Neural cell (in vitro differentiated cells): Measurements from ENCODE around the gene CDH4. TPM values are rescaled to one million over a fixed set of nuclear protein-coding genes. Genes with fewer than 3 reads are reported as not detected.

ENCODE experiments used
- H2AFZ ChIP-seq: fragments of 200-600, 300-800 bp; sonication (generic), shearing (Covaris generic); 2 replicates; pipeline ENCODE4 v1.6.0; 2014; ENCODE audit warnings: low read depth, mild to moderate bottlenecking, antibody characterized with exemption, low read length, moderate library complexity
- H3F3A ChIP-seq: fragments of 200-600 bp; shearing (Covaris generic); 2 replicates; pipeline ENCODE4 v1.6.1; 2016; ENCODE audit warnings: mild to moderate bottlenecking, moderate library complexity, mixed read lengths, antibody characterized with exemption, low read length; ENCODE audit not compliant: insufficient read depth, poor library complexity, severe bottlenecking
- H3K27ac ChIP-seq: fragments of 200-600, 300-800 bp; sonication (generic), shearing (Covaris generic); 2 replicates; pipeline ENCODE4 v1.5.1; 2014; ENCODE audit warnings: mild to moderate bottlenecking, low read length, moderate library complexity
- H3K27me3 ChIP-seq: fragments of 300-800, 200-600 bp; sonication (generic), shearing (Covaris generic); 2 replicates; pipeline ENCODE4 v1.6.0; 2014; ENCODE audit warnings: mild to moderate bottlenecking, low read depth, low read length, moderate library complexity; ENCODE audit not compliant: insufficient read depth
- H3K36me3 ChIP-seq: fragments of 300-800, 200-600 bp; sonication (generic), shearing (Covaris generic); 2 replicates; pipeline ENCODE4 v1.5.1; 2014; ENCODE audit warnings: mild to moderate bottlenecking, antibody characterized with exemption, low read length, moderate library complexity; ENCODE audit not compliant: insufficient read depth
- H3K4me2 ChIP-seq: fragments of 300-800, 200-600 bp; sonication (generic), shearing (Covaris generic); 2 replicates; pipeline ENCODE4 v1.6.0; 2014; ENCODE audit warnings: mild to moderate bottlenecking, low read length
- H3K4me3 ChIP-seq: fragments of 300-800, 200-600 bp; sonication (generic), shearing (Covaris generic); 2 replicates; pipeline ENCODE4 v1.5.1; 2014; ENCODE audit warnings: mild to moderate bottlenecking, low read length, moderate library complexity
- H3K79me2 ChIP-seq: fragments of 200-600 bp; shearing (Covaris generic); replicated peaks from 2 replicates; pipeline ENCODE4 v1.6.0; 2014; ENCODE audit warnings: mild to moderate bottlenecking, low read length, moderate library complexity; ENCODE audit not compliant: insufficient read depth
- H3K9ac ChIP-seq: fragments of 300-800, 200-600 bp; sonication (generic), shearing (Covaris generic); 2 replicates; pipeline ENCODE4 v1.6.1; 2016; ENCODE audit warnings: mild to moderate bottlenecking, low read length, mixed read lengths
- H3K9me2 ChIP-seq: fragments of 200-600 bp; shearing (Covaris generic); 2 replicates; pipeline ENCODE4 v1.6.1; 2016; ENCODE audit warnings: mild to moderate bottlenecking, low read length, mixed read lengths; ENCODE audit not compliant: insufficient read depth
- H3K9me3 ChIP-seq: fragments of 200-600, 300-800 bp; sonication (generic), shearing (Covaris generic); 2 replicates; pipeline ENCODE4 v1.6.1; 2016; ENCODE audit warnings: mild to moderate bottlenecking, mixed run types, low read length, moderate library complexity, mixed read lengths
- H4K20me1 ChIP-seq: fragments of 200-600 bp; shearing (Covaris generic); 2 replicates; pipeline ENCODE4 v1.6.1; 2016; ENCODE audit warnings: mild to moderate bottlenecking, mixed run types; ENCODE audit not compliant: insufficient read depth
- EP300 ChIP-seq: fragments of 450-650 bp; conservative IDR thresholded peaks from 2 replicates; pipeline ENCODE4 v1.6.1; 2014; ENCODE audit warnings: antibody characterized with exemption, mild to moderate bottlenecking, moderate library complexity; ENCODE audit not compliant: poor library complexity, severe bottlenecking
- EZH2 ChIP-seq: fragments of 200-600, 300-800 bp; shearing (Covaris generic), sonication (generic); IDR thresholded peaks from 2 replicates; pipeline ENCODE4 v1.6.1; 2014; ENCODE audit warnings: antibody characterized with exemption, low read length, borderline replicate concordance, mild to moderate bottlenecking; ENCODE audit not compliant: insufficient read depth, poor library complexity, severe bottlenecking
- MXI1 ChIP-seq: fragments of 450-650 bp; conservative IDR thresholded peaks from 2 replicates; pipeline ENCODE4 v1.6.1; 2014; ENCODE audit warnings: antibody characterized with exemption, mild to moderate bottlenecking; ENCODE audit not compliant: poor library complexity, severe bottlenecking
- POLR2AphosphoS5 ChIP-seq: IDR thresholded peaks from 2 replicates; pipeline ENCODE4 v1.6.1; 2012
- RAD21 ChIP-seq: fragments of 450-650 bp; conservative IDR thresholded peaks from 2 replicates; pipeline ENCODE4 v1.6.1; 2014; ENCODE audit warnings: antibody characterized with exemption, mild to moderate bottlenecking, moderate library complexity
- REST ChIP-seq: IDR thresholded peaks from 2 replicates; pipeline ENCODE4 v1.6.1; 2012; ENCODE audit warnings: borderline replicate concordance
- SMC3 ChIP-seq: fragments of 450-650 bp; conservative IDR thresholded peaks from 2 replicates; pipeline ENCODE4 v1.6.1; 2014; ENCODE audit warnings: antibody characterized with exemption, mild to moderate bottlenecking, moderate library complexity; ENCODE audit not compliant: poor library complexity
- TAF1 ChIP-seq: IDR thresholded peaks from 2 replicates; pipeline ENCODE4 v1.6.1; 2012; ENCODE audit warnings: low read depth
- polyA plus RNA-seq: library from polyadenylated mRNA; depleted of rRNA; stranded (reverse); fragments of >200 nt; gene quantifications from 2 replicates; pipeline ENCODE4 v1.2.3, GENCODE V29; 2014
- TF ChIP-seq, protein P1 (sequence below): fragments of 450-650 bp; IDR thresholded peaks from 2 replicates; pipeline ENCODE4 v1.5.1; 2014; ENCODE audit warnings: antibody characterized with exemption, mild to moderate bottlenecking, moderate library complexity; ENCODE audit not compliant: poor library complexity, severe bottlenecking

CDH4 gene
- polyA plus RNA-seq, 1 donor from 2014 or later, result 24.6 TPM

GRCh38 chr20:61780066-61780465 lies 528.0 kb downstream of the CDH4 start:
- H3K9me3 ChIP-seq, result no peaks in the 10 kb centered on the region
- H3K79me2 ChIP-seq, result no peaks in the 10 kb centered on the region
- H4K20me1 ChIP-seq, result no peaks in the 10 kb centered on the region
- no peak overlapping the region for H3K27ac ChIP-seq
- no peak overlapping the region for H3K4me3 ChIP-seq
- no peaks in the 10 kb centered on the region for H3F3A ChIP-seq
- no peak overlapping the region for H2AFZ ChIP-seq
- H3K4me2 ChIP-seq, result no peak overlapping the region
- no peak overlapping the region for H3K9ac ChIP-seq
- H3K9me2 ChIP-seq, result no peaks in the 10 kb centered on the region
- TF ChIP-seq REST, result no peak
- TF ChIP-seq SMC3, result no peak
- no peak for TF ChIP-seq MXI1
- TF ChIP-seq TAF1, result no peak
- TF ChIP-seq POLR2AphosphoS5, result no peak
- no peak for TF ChIP-seq RAD21
- TF ChIP-seq EP300, result no peak
- TF ChIP-seq, protein P1, sequence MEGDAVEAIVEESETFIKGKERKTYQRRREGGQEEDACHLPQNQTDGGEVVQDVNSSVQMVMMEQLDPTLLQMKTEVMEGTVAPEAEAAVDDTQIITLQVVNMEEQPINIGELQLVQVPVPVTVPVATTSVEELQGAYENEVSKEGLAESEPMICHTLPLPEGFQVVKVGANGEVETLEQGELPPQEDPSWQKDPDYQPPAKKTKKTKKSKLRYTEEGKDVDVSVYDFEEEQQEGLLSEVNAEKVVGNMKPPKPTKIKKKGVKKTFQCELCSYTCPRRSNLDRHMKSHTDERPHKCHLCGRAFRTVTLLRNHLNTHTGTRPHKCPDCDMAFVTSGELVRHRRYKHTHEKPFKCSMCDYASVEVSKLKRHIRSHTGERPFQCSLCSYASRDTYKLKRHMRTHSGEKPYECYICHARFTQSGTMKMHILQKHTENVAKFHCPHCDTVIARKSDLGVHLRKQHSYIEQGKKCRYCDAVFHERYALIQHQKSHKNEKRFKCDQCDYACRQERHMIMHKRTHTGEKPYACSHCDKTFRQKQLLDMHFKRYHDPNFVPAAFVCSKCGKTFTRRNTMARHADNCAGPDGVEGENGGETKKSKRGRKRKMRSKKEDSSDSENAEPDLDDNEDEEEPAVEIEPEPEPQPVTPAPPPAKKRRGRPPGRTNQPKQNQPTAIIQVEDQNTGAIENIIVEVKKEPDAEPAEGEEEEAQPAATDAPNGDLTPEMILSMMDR, result no peak
- TF ChIP-seq EZH2, result no peak
- H3K27me3 ChIP-seq, result no peaks in the 10 kb centered on the region
- H3K36me3 ChIP-seq, result no peaks in the 10 kb centered on the region

DNA sequence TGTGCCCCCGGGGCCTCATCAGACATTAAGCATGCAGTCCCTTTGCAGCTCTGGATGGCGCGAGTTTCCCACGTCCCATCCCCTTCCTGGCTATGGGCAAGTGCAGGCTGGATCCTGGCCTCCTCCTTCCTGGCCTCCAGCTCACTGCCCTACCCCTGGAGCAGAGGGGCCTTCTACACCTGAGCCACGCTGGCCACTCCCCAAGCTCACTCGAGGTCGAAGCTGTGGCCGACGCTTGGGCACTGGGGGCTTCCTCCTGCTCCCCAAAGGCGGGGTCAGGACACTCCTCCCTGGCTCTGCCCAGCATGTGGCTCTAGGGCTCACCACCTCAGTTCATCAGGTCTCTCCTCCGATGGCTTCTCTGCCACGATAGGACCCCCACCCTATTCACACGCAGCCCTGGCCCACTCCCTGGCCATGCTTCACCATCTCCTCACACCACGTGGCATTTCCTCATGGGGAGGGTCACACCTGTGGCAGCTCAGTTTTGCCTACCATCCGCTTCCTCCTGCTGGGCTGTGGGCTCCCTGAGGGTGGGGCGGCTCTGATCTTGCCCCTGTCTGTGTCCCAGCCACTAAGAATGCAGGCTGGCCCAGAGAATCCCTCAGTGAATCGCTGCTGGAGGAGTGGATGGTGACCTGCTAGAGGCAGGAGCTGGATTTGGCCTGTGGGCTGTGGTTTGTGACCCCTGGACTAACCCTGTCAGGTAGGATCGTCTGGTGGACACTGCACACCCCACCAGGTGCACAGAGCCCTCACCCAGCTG lies 532.9 kb downstream of the CDH4 start:
- Histone ChIP-seq H3K79me2 (no peaks in the 10 kb centered on the region), H3K27ac (no peak overlapping the region), H3K9me2 (no peaks in the 10 kb centered on the region), H3K4me3 (no peak overlapping the region), H2AFZ (no peak overlapping the region), H3K27me3 (no peaks in the 10 kb centered on the region), H3F3A (no peaks in the 10 kb centered on the region), H3K9ac (no peak overlapping the region), H4K20me1 (no peaks in the 10 kb centered on the region), H3K9me3 (no peaks in the 10 kb centered on the region), H3K36me3 (no peaks in the 10 kb centered on the region), H3K4me2 (no peak overlapping the region)
- TF ChIP-seq EZH2 (no peak), EP300 (no peak), RAD21 (no peak), SMC3 (no peak), TAF1 (no peak), POLR2AphosphoS5 (no peak), REST (no peak), MXI1 (no peak)
- TF ChIP-seq, protein P1, result no peak
